HG03520 (cell line): ENCODE data around the gene SRMS.
"Not testable (repeated sequence)": the region's sequence is repeated elsewhere in the genome, so short reads cannot be mapped to it uniquely, and the experiment has no call there.

Experiments used
- ATAC-seq: cut with Tn5 transposase; IDR thresholded peaks from one replicate; pipeline ENCODE4 v1.9.1; 2021; ENCODE audit warnings: mild to moderate bottlenecking, moderate library complexity; ENCODE audit not compliant: unreplicated experiment

SRMS gene

DNA sequence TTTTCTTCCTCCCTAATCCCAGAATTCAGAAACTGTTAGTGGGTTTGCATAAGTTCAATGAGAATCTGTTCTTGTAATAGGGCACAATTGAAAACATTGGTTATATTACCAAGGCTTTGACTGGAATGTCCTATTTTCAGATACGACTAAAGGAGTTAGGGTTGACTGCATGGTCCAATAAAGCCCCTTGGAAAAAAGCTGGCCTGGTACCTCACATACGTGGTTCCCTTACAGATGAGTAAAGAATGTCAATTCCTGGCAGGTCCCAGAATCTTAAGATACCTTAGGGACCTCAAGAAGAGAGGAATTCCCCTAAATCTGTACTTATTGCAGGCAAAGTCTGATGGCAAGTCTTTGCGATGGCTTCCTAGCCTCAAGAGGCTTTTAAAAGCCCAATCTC, 22.4 kb downstream of the SRMS start:
- no peak for ATAC-seq

DNA sequence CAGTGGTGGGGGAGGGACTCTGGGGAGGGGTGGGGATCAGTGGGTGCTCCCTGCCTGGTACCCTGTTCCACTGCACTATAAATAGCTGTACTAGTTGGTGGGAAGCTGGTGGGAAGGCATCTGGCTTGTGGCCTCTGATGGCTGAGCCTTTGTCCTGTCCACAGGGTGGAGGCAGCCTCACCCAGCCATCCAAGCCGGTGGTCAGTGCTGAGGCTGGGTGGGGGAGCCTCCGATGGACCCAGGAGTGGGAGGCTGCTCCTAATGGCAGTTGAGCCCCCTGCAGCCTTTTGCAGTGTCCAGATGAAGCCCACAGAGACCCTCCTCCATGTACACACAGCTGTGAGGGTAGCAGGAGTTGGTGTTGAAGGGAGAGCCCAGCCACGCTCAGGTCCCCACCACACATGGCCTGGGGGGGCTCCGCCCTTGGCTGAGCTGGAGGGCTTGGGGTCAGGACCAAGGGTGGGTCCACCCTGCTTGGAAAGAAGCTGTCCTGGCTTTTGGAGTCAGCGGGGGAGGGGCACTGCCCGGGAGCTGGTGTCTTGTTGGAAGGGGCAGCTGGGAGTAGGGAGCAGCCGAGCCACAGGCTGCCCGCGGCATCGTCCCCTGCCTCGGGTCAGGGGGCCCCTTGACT, 24.5 kb downstream of the SRMS start:
- no peak for ATAC-seq

- ATAC-seq: no peak
Observed at GRCh38 chr20:63522091-63522868, 25.3 kb downstream of the SRMS start.

GRCh38 chr20:63521602-63522001, 25.9 kb downstream of the SRMS start:
- no peak for ATAC-seq

DNA sequence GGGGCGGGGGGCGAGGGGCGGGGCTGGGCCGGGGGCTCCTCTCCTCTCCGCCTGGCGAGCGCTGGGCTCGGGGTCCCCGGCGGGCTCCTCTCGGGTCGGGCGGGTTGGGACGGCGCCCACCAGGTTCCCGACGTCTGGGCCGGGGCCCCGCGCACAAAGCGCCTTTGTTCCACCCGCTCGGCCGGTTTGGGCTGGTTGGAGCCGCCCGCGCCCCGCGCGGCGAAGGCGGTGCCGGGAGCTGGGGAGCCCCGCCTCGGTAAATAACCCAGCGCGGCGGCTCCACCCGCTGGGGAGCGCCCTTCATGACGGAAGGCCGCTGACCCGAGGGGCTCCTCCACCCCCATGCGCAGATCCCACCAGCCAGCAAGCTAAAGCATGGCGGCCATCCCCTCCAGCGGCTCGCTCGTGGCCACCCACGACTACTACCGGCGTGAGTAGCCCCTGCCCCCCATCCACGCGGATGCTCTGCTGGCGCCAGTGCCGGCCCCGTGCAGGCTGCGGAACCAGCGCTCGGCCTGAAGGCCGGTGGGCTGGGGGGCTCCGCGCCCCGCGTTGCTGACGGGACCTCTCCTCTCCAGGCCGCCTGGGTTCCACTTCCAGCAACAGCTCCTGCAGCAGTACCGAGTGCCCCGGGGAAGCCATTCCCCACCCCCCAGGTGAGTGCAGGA, 26.5 kb downstream of the SRMS start:
- ATAC-seq: peak; percentile 27

DNA sequence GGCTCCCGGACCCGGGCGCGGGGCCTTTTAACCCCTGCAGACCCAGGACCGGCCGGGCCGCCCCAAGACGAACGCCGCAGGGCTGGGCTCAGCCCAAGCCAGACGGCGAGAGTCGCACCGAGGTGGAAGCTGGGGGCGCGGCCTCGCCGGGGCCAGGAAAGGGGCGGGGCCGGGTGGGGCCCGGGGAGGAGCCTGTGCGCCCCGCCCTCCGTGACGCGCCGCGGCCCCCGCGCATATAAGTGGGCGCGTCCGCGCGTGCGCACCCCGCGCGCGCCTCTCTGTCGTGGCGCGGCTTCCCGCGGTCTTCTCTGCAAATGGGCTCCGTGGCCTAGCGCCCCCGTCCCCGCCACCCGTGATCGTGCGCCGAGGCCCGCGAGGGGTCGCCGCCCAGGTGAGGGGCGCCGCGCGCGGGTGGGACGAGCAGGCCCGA, 27.0 kb downstream of the SRMS start, which contains the start of gene PPDPF:
Gene PPDPF, plus strand, starts transcription at position 262 of the 430 bp plus-strand sequence. CDS start 544 bp downstream, outside the sequence.
- peak; percentile 62 for ATAC-seq

- ATAC-seq: peak; percentile 22
Observed at GRCh38 chr20:63519668-63520503, 27.7 kb downstream of the SRMS start.

- ATAC-seq: no peak
Observed at GRCh38 chr20:63518946-63519667, 28.4 kb downstream of the SRMS start.

- ATAC-seq: no peak
Observed at GRCh38 chr20:63518351-63518861, 29.1 kb downstream of the SRMS start.

DNA sequence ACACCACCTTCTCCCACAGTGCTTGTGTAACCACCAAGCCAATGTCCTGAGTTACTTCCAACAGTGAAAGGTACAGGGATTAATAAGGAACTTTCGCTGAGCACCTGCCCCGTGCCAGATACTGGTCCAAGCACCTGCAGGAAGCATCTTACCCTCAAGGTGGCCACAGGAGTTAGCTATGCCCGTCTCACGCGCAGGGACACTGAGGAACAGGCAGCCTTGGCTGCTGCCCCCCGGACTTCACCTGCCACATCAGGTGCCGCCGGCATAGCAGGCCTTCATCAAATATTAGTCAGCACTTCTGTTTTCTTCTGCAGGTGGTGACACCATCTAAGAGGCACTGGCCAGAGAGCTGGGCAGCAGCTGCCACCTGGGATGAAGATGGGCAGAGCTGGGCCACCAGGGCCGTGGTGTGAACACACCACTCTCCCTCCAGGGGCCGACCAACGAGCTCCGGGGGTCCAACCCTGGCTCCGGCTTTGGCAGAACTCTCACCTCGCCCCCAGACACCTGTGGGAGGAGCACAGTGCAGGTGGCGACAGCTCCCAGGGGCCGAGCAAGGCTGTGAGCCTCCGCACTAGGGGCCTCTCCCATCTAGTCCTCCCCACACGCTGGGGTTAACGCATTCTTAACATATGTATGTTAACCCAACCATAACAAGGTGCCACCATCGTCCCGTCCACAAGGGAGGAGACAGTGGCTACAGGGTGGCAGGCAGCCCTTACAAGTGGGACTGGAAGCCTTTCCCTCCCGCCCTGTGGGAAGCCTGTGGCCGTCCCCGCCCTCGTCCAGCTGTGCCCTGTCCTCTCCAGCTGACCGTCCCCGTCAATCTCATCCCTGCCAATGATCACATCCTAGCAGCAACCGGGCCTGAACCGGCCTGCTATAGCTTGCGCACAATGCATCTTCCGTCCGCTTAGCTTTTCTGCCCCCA, 29.9 kb downstream of the SRMS start:
- ATAC-seq: no peak

- ATAC-seq: not testable (repeated sequence)
Observed at GRCh38 chr20:63514520-63514919, 33.0 kb downstream of the SRMS start.

GRCh38 chr20:63513207-63513606, 34.3 kb downstream of the SRMS start:
- ATAC-seq: no peak

DNA sequence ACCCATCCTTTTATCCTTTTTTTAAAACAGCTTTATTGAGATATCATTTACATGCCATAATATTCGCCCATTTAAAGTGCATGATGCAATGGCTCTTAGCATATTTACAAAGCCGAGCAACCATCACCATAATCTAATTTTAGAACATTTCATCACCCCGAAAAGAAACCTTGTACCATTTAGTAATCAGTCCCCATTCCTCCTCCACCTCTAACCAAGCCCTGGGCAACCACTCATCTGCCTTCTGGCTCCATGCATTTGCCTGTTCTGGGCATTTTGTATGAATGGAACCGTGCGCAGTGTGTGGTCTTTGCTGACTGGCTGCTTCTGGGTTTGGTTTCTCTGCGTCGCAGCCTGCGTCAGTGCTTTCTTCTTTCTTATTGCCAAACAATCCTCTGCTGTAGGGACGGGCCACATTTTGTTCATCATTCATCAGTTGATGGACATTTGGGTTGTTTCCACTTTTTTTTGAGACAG, 38.4 kb downstream of the SRMS start:
- no peak for ATAC-seq

DNA sequence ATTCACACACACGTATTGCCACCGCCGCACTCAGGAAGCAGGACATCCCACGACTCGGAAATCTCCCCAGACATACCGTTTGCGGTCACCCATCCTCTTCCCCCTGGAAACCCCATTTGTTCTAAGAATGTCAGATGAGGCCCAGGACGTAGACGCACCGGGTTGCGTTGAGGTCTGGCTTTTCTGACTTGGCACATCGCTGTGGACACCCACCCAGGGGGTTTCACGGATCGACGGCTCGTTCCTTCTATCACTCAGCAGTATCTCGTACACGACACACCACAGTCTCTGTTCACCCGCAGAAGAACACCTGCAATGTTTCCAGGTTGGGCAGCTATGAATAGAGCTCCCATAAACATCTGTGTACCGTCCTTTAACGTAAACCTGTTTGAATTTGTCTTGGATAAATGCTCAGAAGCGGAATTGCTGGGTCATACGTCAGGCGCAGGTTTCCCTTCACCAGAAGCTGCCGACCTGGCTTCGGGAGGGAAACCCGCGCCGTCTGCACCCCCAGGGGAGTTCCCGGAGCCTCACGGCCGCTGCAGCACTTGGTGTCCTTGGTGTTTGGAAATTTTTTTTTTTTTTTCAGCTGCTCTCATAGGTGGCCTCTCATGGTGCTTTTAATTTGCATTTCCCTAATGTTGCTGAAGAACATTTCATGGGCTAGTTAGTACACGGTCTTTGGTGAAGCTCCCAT, 39.3 kb downstream of the SRMS start:
- ATAC-seq: no peak

- no peak for ATAC-seq
Observed at GRCh38 chr20:63507083-63507743, 40.3 kb downstream of the SRMS start.

- no peak for ATAC-seq
Observed at GRCh38 chr20:63505723-63506122, 41.8 kb downstream of the SRMS start.

DNA sequence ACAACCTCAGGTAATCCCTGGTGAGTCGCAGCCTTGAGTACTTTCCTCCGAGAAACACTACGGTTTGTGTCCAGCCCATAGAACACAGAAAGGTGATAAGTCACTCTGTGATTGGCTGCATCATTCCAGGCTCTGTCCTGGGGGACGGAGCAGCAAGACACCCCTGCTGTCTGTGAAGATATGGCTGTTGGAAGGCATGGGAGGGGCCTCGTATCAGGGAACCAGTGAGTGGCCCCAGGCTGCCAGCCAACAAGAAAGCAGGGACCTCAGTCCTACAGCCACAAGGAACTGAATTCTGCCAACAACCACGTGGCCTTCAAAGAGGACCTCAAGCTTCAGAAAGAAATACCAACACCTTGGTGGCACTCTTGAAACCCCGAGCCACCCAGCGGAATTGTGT, 42.3 kb downstream of the SRMS start:
- no peak for ATAC-seq

- ATAC-seq: no peak
Observed at GRCh38 chr20:63504642-63505041, 42.9 kb downstream of the SRMS start.
